ENCODE results near the gene FGB.

The FGB gene

GRCh38 chr4:154569584-154569983 is 6.8 kb downstream of the FGB start:
- H3K4me1 ChIP-seq: no peaks in the 10 kb centered on the region

GRCh38 chr4:154573190-154573870 is 10.5 kb downstream of the FGB start:
- no peaks in the 10 kb centered on the region for H3K79me2 ChIP-seq
- H3K27ac ChIP-seq: no peak overlapping the region
- H3K4me3 ChIP-seq (ENCODE audit: low read depth, low read length): no peak overlapping the region
- no peak overlapping the region for H3K4me2 ChIP-seq (ENCODE audit: low read length)
- no peak overlapping the region for H2AFZ ChIP-seq
- no peaks in the 10 kb centered on the region for H3K9me3 ChIP-seq (ENCODE audit: control insufficient read depth, low read length)
- H3K9ac ChIP-seq: no peak overlapping the region
- no peaks in the 10 kb centered on the region for H3K27me3 ChIP-seq (ENCODE audit: control insufficient read depth, insufficient read depth, low read length)
- H3K4me1 ChIP-seq: no peaks in the 10 kb centered on the region
- H3K36me3 ChIP-seq (ENCODE audit: control insufficient read depth, insufficient read depth, low read length): no peaks in the 10 kb centered on the region
- no peak for TF ChIP-seq CTCF (IDR thresholded peaks at IDR 0.05)

More at GRCh38 chr4:154569584-154569983, 6.8 kb downstream of the FGB start:
- Histone ChIP-seq H3K9ac (no peak overlapping the region), H3K27ac (no peak overlapping the region), H3K4me2 (ENCODE audit: low read length) (no peak overlapping the region), H3K36me3 (ENCODE audit: control insufficient read depth, insufficient read depth, low read length) (no peaks in the 10 kb centered on the region), H3K9me3 (ENCODE audit: control insufficient read depth, low read length) (no peaks in the 10 kb centered on the region), H3K27me3 (ENCODE audit: control insufficient read depth, insufficient read depth, low read length) (no peaks in the 10 kb centered on the region), H2AFZ (no peak overlapping the region), H3K4me3 (ENCODE audit: low read depth, low read length) (no peak overlapping the region), H3K79me2 (no peaks in the 10 kb centered on the region)
- TF ChIP-seq CTCF (IDR thresholded peaks at IDR 0.05): no peak

- Histone ChIP-seq H3K79me2 (no peaks in the 10 kb centered on the region), H3K36me3 (ENCODE audit: control insufficient read depth, insufficient read depth, low read length) (no peaks in the 10 kb centered on the region), H3K27me3 (ENCODE audit: control insufficient read depth, insufficient read depth, low read length) (no peaks in the 10 kb centered on the region), H3K4me3 (ENCODE audit: low read depth, low read length) (no peak overlapping the region), H3K4me2 (ENCODE audit: low read length) (no peak overlapping the region), H3K27ac (no peak overlapping the region), H2AFZ (no peak overlapping the region), H3K9me3 (ENCODE audit: control insufficient read depth, low read length) (no peaks in the 10 kb centered on the region), H3K9ac (no peak overlapping the region), H3K4me1 (no peaks in the 10 kb centered on the region)
- TF ChIP-seq CTCF (IDR thresholded peaks at IDR 0.05): no peak
These were observed 11.5 kb downstream of the FGB start for GRCh38 chr4:154574311-154574710.

GRCh38 chr4:154577324-154577723 is 14.5 kb downstream of the FGB start:
- no peak overlapping the region for H3K4me3 ChIP-seq (ENCODE audit: low read depth, low read length)
- H3K4me2 ChIP-seq (ENCODE audit: low read length): no peak overlapping the region
- H2AFZ ChIP-seq: no peak overlapping the region
- H3K9me3 ChIP-seq (ENCODE audit: control insufficient read depth, low read length): no peaks in the 10 kb centered on the region
- no peaks in the 10 kb centered on the region for H3K4me1 ChIP-seq
- no peaks in the 10 kb centered on the region for H3K36me3 ChIP-seq (ENCODE audit: control insufficient read depth, insufficient read depth, low read length)
- H3K27me3 ChIP-seq (ENCODE audit: control insufficient read depth, insufficient read depth, low read length): no peaks in the 10 kb centered on the region
- H3K27ac ChIP-seq: no peak overlapping the region
- H3K9ac ChIP-seq: no peak overlapping the region
- H3K79me2 ChIP-seq: no peaks in the 10 kb centered on the region
- no peak for TF ChIP-seq CTCF (IDR thresholded peaks at IDR 0.05)

- H3K27ac ChIP-seq: no peak overlapping the region
- H3K9ac ChIP-seq: no peak overlapping the region
- H3K4me3 ChIP-seq (ENCODE audit: low read depth, low read length): no peak overlapping the region
- H3K27me3 ChIP-seq (ENCODE audit: control insufficient read depth, insufficient read depth, low read length): no peaks in the 10 kb centered on the region
- H2AFZ ChIP-seq: no peak overlapping the region
- no peak overlapping the region for H3K4me2 ChIP-seq (ENCODE audit: low read length)
- TF ChIP-seq CTCF (IDR thresholded peaks at IDR 0.05): no peak
- H3K36me3 ChIP-seq (ENCODE audit: control insufficient read depth, insufficient read depth, low read length): no peaks in the 10 kb centered on the region
- no peaks in the 10 kb centered on the region for H3K4me1 ChIP-seq
- H3K9me3 ChIP-seq (ENCODE audit: control insufficient read depth, low read length): no peaks in the 10 kb centered on the region
- no peaks in the 10 kb centered on the region for H3K79me2 ChIP-seq
These were observed 16.1 kb downstream of the FGB start for GRCh38 chr4:154578919-154579318.

Data from parathyroid adenoma (tissue), 2 donors.